ENCODE results near the gene OSBPL1A. TPM values are rescaled to one million over a fixed set of nuclear protein-coding genes. Genes with fewer than 3 reads are reported as not detected.
"Not testable (repeated sequence)": the region's sequence is repeated elsewhere in the genome, so short reads cannot be mapped to it uniquely, and the experiment has no call there.

The OSBPL1A gene
- total and polyA plus RNA-seq, 10 of the 15 experiments (the other 5 are each of a cell fraction or from before 2014, with no cell fraction given): 0.02 to 0.83 (median 0.11) TPM; not detected in 6

DNA sequence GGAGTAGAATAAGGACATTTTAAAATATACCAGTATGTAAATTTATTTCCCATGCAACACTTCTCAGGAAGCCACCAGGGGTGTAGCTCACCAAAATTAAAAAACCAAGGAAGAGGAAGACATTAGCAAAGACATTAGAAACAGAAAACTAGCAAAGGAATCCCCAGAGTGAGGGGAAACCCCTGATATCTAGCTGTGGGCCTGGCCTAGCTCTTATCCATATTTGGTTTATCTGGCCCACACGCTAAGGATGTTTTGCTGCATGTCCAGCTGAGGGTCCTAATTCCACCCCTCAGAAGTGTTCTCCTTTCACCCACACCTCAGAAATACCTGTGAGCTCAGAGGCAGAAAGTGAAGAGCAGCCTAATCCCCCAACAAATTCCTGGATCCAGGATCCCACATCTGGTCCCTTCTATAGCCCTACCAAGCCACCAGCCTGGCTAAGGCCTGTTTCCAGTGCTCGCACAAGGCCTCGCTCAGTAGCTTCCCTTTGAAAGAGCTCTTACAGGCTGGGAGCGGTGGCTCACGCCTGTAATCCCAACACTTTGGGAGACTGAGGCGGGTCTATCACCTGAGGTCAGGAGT lies 17.4 kb downstream of the OSBPL1A start (continued):
- TF ChIP-seq, protein P1, sequence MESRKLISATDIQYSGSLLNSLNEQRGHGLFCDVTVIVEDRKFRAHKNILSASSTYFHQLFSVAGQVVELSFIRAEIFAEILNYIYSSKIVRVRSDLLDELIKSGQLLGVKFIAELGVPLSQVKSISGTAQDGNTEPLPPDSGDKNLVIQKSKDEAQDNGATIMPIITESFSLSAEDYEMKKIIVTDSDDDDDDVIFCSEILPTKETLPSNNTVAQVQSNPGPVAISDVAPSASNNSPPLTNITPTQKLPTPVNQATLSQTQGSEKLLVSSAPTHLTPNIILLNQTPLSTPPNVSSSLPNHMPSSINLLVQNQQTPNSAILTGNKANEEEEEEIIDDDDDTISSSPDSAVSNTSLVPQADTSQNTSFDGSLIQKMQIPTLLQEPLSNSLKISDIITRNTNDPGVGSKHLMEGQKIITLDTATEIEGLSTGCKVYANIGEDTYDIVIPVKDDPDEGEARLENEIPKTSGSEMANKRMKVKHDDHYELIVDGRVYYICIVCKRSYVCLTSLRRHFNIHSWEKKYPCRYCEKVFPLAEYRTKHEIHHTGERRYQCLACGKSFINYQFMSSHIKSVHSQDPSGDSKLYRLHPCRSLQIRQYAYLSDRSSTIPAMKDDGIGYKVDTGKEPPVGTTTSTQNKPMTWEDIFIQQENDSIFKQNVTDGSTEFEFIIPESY (IDR thresholded peaks at IDR 0.05): no peak
- no peak for TF ChIP-seq MEF2A (IDR thresholded peaks at IDR 0.05; ENCODE audit: insufficient read depth, low read depth, low read length)
- TF ChIP-seq, protein P2, sequence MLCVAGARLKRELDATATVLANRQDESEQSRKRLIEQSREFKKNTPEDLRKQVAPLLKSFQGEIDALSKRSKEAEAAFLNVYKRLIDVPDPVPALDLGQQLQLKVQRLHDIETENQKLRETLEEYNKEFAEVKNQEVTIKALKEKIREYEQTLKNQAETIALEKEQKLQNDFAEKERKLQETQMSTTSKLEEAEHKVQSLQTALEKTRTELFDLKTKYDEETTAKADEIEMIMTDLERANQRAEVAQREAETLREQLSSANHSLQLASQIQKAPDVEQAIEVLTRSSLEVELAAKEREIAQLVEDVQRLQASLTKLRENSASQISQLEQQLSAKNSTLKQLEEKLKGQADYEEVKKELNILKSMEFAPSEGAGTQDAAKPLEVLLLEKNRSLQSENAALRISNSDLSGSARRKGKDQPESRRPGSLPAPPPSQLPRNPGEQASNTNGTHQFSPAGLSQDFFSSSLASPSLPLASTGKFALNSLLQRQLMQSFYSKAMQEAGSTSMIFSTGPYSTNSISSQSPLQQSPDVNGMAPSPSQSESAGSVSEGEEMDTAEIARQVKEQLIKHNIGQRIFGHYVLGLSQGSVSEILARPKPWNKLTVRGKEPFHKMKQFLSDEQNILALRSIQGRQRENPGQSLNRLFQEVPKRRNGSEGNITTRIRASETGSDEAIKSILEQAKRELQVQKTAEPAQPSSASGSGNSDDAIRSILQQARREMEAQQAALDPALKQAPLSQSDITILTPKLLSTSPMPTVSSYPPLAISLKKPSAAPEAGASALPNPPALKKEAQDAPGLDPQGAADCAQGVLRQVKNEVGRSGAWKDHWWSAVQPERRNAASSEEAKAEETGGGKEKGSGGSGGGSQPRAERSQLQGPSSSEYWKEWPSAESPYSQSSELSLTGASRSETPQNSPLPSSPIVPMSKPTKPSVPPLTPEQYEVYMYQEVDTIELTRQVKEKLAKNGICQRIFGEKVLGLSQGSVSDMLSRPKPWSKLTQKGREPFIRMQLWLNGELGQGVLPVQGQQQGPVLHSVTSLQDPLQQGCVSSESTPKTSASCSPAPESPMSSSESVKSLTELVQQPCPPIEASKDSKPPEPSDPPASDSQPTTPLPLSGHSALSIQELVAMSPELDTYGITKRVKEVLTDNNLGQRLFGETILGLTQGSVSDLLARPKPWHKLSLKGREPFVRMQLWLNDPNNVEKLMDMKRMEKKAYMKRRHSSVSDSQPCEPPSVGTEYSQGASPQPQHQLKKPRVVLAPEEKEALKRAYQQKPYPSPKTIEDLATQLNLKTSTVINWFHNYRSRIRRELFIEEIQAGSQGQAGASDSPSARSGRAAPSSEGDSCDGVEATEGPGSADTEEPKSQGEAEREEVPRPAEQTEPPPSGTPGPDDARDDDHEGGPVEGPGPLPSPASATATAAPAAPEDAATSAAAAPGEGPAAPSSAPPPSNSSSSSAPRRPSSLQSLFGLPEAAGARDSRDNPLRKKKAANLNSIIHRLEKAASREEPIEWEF (IDR thresholded peaks at IDR 0.05; ENCODE audit: insufficient replicate concordance, low read depth, low read length): no peak

DNA sequence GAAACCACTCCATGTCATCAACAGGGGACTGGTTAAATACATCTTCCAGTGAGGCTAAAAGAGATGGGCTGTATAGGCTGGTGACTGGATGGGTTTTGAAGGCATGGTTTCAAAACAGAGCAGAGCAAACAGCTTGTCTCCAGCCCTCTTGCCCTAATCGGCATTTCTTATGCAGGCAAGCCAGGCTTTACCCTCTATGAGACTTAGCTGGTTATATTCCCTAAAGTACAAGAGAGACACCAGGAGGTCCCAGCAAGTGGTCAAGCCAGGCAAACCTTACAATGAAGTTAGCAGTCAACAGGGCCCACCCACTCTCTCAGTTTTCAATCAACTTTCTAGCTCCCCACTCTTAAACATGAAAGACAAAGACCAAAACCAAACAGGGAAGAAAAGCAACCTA lies 19.0 kb downstream of the OSBPL1A start:
- POLR2A ChIA-PET: no interaction called here
- BruUV-seq (replicated peaks): no TSS peak

DNA sequence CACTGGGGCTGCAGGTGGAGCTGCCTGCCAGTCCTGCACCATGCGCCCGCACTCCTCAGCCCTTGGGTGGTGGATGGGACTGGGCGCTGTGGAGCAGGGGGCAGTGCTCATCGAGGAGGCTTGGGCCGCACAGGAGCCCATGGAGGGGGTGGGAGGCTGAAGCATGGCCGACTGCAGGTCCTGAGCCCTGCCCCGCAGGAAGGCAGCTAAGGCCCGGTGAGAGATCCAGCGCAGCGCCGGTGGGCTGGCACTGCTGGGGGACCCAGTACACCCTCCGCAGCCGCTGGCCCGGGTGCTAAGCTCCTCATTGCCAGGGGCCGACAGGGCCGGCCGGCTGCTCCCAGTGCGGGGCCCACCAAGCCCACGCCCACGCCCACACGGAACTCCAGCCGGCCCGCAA lies 21.1 kb downstream of the OSBPL1A start:
- H3K36me3 ChIP-seq (ENCODE audit: control insufficient read depth in 2 of 2, insufficient read depth in 2 of 2, low read length in 1 of 2); RAD21 ChIA-PET (ENCODE audit: unreplicated experiment); DNase-seq (ENCODE audit: low read depth, low spot score); H3K27ac ChIP-seq (ENCODE audit: control insufficient read depth, insufficient read depth); H3K4me2 ChIP-seq (ENCODE audit: control insufficient read depth, insufficient read depth); H2AFZ ChIP-seq (ENCODE audit: control insufficient read depth, low read depth, low read length); SMC1A ChIA-PET (ENCODE audit: uncharacterized antibody, unreplicated experiment); H3K27me3 ChIP-seq (replicated peaks in 1 of 2; ENCODE audit: control insufficient read depth in 2 of 2, insufficient read depth in 2 of 2, low read length in 1 of 2); H3K9me3 ChIP-seq (replicated peaks; ENCODE audit: control insufficient read depth, insufficient read depth, low read length); in situ Hi-C loops (cut with MboI); H3K4me3 ChIP-seq; BruUV-seq (replicated peaks); ATAC-seq; H3K9ac ChIP-seq (ENCODE audit: control insufficient read depth, insufficient read depth, low read length); POLR2A ChIA-PET; H4K20me1 ChIP-seq (ENCODE audit: control insufficient read depth, insufficient read depth); H3K79me2 ChIP-seq (ENCODE audit: control insufficient read depth, insufficient read depth, low read length); FAIRE-seq; H3K4me1 ChIP-seq (ENCODE audit: control insufficient read depth, insufficient read depth, low read length); intact Hi-C loops (cut with micrococcal nuclease; ENCODE audit: unreplicated experiment); CTCF ChIA-PET: not testable (repeated sequence)
- 76% methylated on average over 23 of the region's 23 CpGs for WGBS (ENCODE audit: insufficient coverage, insufficient replicate concordance, low lambda C conversion rate, missing lambda C conversion rate)

More for the DNA sequence above, 19.0 kb downstream of the OSBPL1A start:
- Histone ChIP-seq H3K9me3 (replicated peaks; ENCODE audit: control insufficient read depth, insufficient read depth, low read length) (no peaks in the 10 kb centered on the region), H3K4me1 (ENCODE audit: control insufficient read depth, insufficient read depth, low read length) (no peaks in the 10 kb centered on the region), H2AFZ (ENCODE audit: control insufficient read depth, low read depth, low read length) (no peak overlapping the region), H3K79me2 (ENCODE audit: control insufficient read depth, insufficient read depth, low read length) (no peaks in the 10 kb centered on the region), H3K4me2 (ENCODE audit: control insufficient read depth, insufficient read depth) (no peak overlapping the region), H3K27ac (ENCODE audit: control insufficient read depth, insufficient read depth) (no peak overlapping the region), H3K27me3 (replicated peaks in 1 of 2; ENCODE audit: control insufficient read depth in 2 of 2, insufficient read depth in 2 of 2, low read length in 1 of 2) (no peaks in the 10 kb centered on the region), H4K20me1 (ENCODE audit: control insufficient read depth, insufficient read depth) (no peaks in the 10 kb centered on the region), H3K9ac (ENCODE audit: control insufficient read depth, insufficient read depth, low read length) (no peak overlapping the region), H3K4me3 (no peak overlapping the region), H3K36me3 (ENCODE audit: control insufficient read depth in 2 of 2, insufficient read depth in 2 of 2, low read length in 1 of 2) (no peaks in the 10 kb centered on the region)
- DNase-seq (ENCODE audit: low read depth, low spot score) (no peak), FAIRE-seq (no peak), ATAC-seq (no peak)
- WGBS (ENCODE audit: insufficient coverage, insufficient replicate concordance, low lambda C conversion rate, missing lambda C conversion rate): 94% methylated on average over 1 of the region's 1 CpG
- ChIA-PET SMC1A (ENCODE audit: uncharacterized antibody, unreplicated experiment) (interaction anchor here (1.2 kb wide), 1 partner anchor 9 kb away, joined by 3 read pairs; no protein-coding TSS in a partner anchor), CTCF (interaction anchor here (1.5 kb wide), 1 partner anchor 21 kb away, joined by 3 read pairs; no protein-coding TSS in a partner anchor), RAD21 (ENCODE audit: unreplicated experiment) (no interaction called here)
- TF ChIP-seq HDGF (IDR thresholded peaks at IDR 0.05): no peak
- in situ Hi-C loops (cut with MboI): no loop called here
- intact Hi-C loops (cut with micrococcal nuclease; ENCODE audit: unreplicated experiment): no loop called here
